A549 (cell line): Measurements from ENCODE around the gene PHPT1. TPM values are rescaled to one million over a fixed set of nuclear protein-coding genes. Genes with fewer than 3 reads are reported as not detected.
A peak's percentile ranks its signal among the peaks of the same experiment; 100 is the strongest.

Experiments
- ATAC-seq, 2 experiments: fragments of 200-7000 bp in 1 of 2; fragments of >200 bp in 1 of 2; cut with Nextera tagmentation in 1 of 2; cut with Tn5 transposase in 1 of 2; 3 replicates each; pipeline versions ENCODE4 v1.8.0 to v1.9.1; 2018 to 2020; ENCODE audit warnings: mild to moderate bottlenecking in 1 of 2, moderate library complexity in 1 of 2
- CTCF ChIA-PET: fragments of 300-600 bp; sonication (Branson Sonifier 250); formaldehyde crosslinking; extraction: SDS; loops from one replicate; lab custom pipeline; 2021; ENCODE audit warnings: antibody characterized with exemption, inconsistent platforms; lab: Yijun Ruan, JAX
- POLR2A ChIA-PET: fragments of 350-600 bp; formaldehyde crosslinking; extraction: SDS; loops from one replicate; lab custom pipeline; 2021; ENCODE audit warnings: antibody characterized with exemption, inconsistent platforms; lab: Yijun Ruan, JAX
- DNase-seq, 2 experiments: peaks; one replicate each; pipeline versions ENCODE4 v3.0.0 to v3.0.0-alpha.2; 2011 to 2016; ENCODE audit warnings: low read depth in 1 of 2, low spot score in 1 of 2
- FAIRE-seq: peaks from 2 replicates; lab custom pipeline; 2011; peaks lifted over from hg19 to GRCh38; lab: Jason Lieb, UNC
- H3K27ac ChIP-seq, 2 experiments: fragments of >200 bp; sonication (Bioruptor Twin); formaldehyde crosslinking; 3 replicates each; pipeline ENCODE4 v1.5.1; 2016 to 2017
- H3K4me1 ChIP-seq: fragments of >200 bp; sonication (Bioruptor Twin); formaldehyde crosslinking; 3 replicates; pipeline ENCODE4 v1.6.1; 2016
- H3K4me2 ChIP-seq: fragments of >200 bp; sonication (Bioruptor Twin); formaldehyde crosslinking; 3 replicates; pipeline ENCODE4 v1.6.1; 2016
- H3K4me3 ChIP-seq: fragments of >200 bp; sonication (Bioruptor Twin); formaldehyde crosslinking; 3 replicates; pipeline ENCODE4 v1.5.1; 2016
- H3K9me3 ChIP-seq: fragments of >200 bp; sonication (Bioruptor Twin); formaldehyde crosslinking; 3 replicates; pipeline ENCODE4 v1.6.1; 2016
- BHLHE40 ChIP-seq: IDR thresholded peaks from 2 replicates; pipeline ENCODE4 v1.6.1; 2012; ENCODE audit warnings: low read depth, low read length, inconsistent platforms
- CBX2 ChIP-seq: fragments of 200-600 bp; sonication (generic); IDR thresholded peaks from 2 replicates; pipeline ENCODE4 v1.6.1; 2016; ENCODE audit warnings: low read depth, mild to moderate bottlenecking, borderline replicate concordance
- FOXS1 ChIP-seq: fragments of 250-450 bp; sonication (Bioruptor Pico); IDR thresholded peaks from 2 replicates; pipeline ENCODE4 v1.5.0; 2020; ENCODE audit warnings: mild to moderate bottlenecking, moderate library complexity
- HDAC2 ChIP-seq: fragments of 200-600 bp; sonication (generic); IDR thresholded peaks from 2 replicates; pipeline ENCODE4 v1.6.1; 2016
- KDM1A ChIP-seq: fragments of 200-600 bp; sonication (generic); IDR thresholded peaks from 2 replicates; pipeline ENCODE4 v1.6.1; 2016; ENCODE audit warnings: low read depth, mild to moderate bottlenecking
- MAFK ChIP-seq: fragments of 450-650 bp; IDR thresholded peaks from 2 replicates; pipeline ENCODE4 v1.6.1; 2014; ENCODE audit not compliant: partially characterized antibody
- MYC ChIP-seq: IDR thresholded peaks from 2 replicates; pipeline ENCODE4 v1.6.1; 2012; ENCODE audit warnings: mild to moderate bottlenecking, inconsistent platforms, low read length, improper control_type of control experiment, borderline replicate concordance
- POLR2A ChIP-seq: IDR thresholded peaks from 2 replicates; pipeline ENCODE4 v1.6.1; 2012; ENCODE audit warnings: mild to moderate bottlenecking, low read length
- RCOR1 ChIP-seq: fragments of 150-350 bp; IDR thresholded peaks from 2 replicates; pipeline ENCODE4 v1.6.1; 2014; ENCODE audit warnings: antibody characterized with exemption, low read length, low read depth
- ZSCAN20 ChIP-seq: fragments of 250-450 bp; sonication (Bioruptor Pico); IDR thresholded peaks from 2 replicates; pipeline ENCODE4 v1.8.0; 2022; ENCODE audit warnings: mild to moderate bottlenecking, moderate library complexity
- WGBS: methylation state at CpG from one replicate; pipeline ENCODE4 v1.1.6; 2017; ENCODE audit errors: missing lambda C conversion rate; 5-methylcytosine and 5-hydroxymethylcytosine counted together
- polyA plus RNA-seq, 4 experiments: library from polyadenylated mRNA; depleted of rRNA in 3 of 4; stranded (reverse); fragments of >200 nt; fragmentation: RNase III in 1 of 4; extraction: RNeasy Plus Mini Kit Qiagen cat#74134 plus additional on column Dnase treatment in 1 of 4; gene quantifications; 2 replicates in 3 of 4; 3 replicates in 1 of 4; pipeline ENCODE4 v1.2.3, GENCODE V29; 2011 to 2017
- TF ChIP-seq, protein P1 (sequence below): fragments of >200 bp; sonication (Bioruptor Twin); formaldehyde crosslinking; IDR thresholded peaks from 3 replicates; pipeline ENCODE4 v1.6.1; 2016
- TF ChIP-seq, protein P2 (sequence below): IDR thresholded peaks from 2 replicates; pipeline ENCODE4 v1.6.1; 2012
- TF ChIP-seq, protein P3 (sequence below): fragments of >200 bp; sonication (Bioruptor Twin); formaldehyde crosslinking; IDR thresholded peaks from 3 replicates; pipeline ENCODE4 v1.5.1; 2016
- TF ChIP-seq, protein P4 (sequence below): fragments of 450-650 bp; IDR thresholded peaks from 2 replicates; pipeline ENCODE4 v1.6.1; 2014; ENCODE audit warnings: antibody characterized with exemption
- TF ChIP-seq, protein P5 (sequence below): fragments of 150-350 bp; IDR thresholded peaks from 2 replicates; pipeline ENCODE4 v1.6.1; 2014; ENCODE audit warnings: low read depth, mild to moderate bottlenecking, low read length
- TF ChIP-seq, protein P6 (sequence below): IDR thresholded peaks from 2 replicates; pipeline ENCODE4 v1.6.1; 2012

PHPT1 gene
- polyA plus RNA-seq, 2 of the 4 experiments (the other 2 are of a cell fraction) = 123 to 234 TPM

DNA sequence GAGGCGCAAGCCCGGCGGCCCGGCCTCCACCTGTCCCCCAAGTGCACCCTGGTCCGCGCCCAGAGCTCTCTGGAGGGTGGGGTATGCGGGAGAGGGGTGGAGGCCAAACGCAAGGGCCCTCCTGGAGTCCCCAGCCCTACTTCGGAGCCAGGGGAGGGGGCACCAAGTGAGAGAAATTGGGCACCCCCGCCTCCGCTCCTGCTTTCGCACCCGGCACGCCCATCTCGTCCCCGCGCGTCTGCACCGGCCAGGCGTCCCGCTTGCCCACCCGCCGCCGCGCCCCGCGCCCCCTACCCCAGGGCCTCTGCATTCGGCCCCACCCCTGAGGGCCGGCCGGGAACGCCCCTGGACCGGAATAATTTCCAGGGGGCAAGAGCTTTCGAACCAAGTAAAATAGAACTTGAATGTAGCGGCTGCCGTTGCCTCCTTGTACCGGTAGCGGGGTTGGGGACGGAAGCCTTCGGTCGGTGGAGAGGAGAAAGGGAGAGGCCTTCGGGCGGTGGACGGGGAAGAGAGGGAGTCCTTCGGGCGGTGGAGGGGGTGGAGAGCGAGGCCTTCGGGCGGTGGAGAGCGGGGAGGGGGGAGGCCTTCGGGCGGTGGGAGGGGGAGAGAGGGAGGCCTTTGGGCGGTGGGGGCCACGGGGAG lies 694 bp upstream of the PHPT1 start:
- ATAC-seq (peak; percentile 21 to 24), FAIRE-seq (no peak)
- no peaks in the 10 kb centered on the region for H3K9me3 ChIP-seq
- CTCF ChIA-PET = interaction anchor here (1.1 to 2.3 kb wide), 7 partner anchors 8 to 187 kb away, joined by 3 to 7 read pairs (median 4); no protein-coding TSS in a partner anchor
- TF ChIP-seq, protein P1, sequence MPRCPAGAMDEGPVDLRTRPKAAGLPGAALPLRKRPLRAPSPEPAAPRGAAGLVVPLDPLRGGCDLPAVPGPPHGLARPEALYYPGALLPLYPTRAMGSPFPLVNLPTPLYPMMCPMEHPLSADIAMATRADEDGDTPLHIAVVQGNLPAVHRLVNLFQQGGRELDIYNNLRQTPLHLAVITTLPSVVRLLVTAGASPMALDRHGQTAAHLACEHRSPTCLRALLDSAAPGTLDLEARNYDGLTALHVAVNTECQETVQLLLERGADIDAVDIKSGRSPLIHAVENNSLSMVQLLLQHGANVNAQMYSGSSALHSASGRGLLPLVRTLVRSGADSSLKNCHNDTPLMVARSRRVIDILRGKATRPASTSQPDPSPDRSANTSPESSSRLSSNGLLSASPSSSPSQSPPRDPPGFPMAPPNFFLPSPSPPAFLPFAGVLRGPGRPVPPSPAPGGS = peak; percentile 3; the same call in 1 of the 3 replicates
- no peak for TF ChIP-seq MYC
- TF ChIP-seq, all 56 proteins: peak for 1
- peak; percentile 56 to 64 for DNase-seq
- WGBS = 0% methylated on average over 17 of the region's 53 CpGs
- Histone ChIP-seq H3K27ac (peak overlapping the region; percentile 96 to 97), H3K4me3 (peak overlapping the region; percentile 87), H3K4me2 (peak overlapping the region; percentile 80), H3K4me1 (peaks cover 23% of the 10 kb centered on the region)
- POLR2A ChIA-PET = interaction anchor here (1.0 to 1.8 kb wide), 8 partner anchors 34 to 187 kb away, joined by 3 to 11 read pairs (median 4); partner anchors contain the start of genes CLIC3, TMEM141 and TRAF2

DNA sequence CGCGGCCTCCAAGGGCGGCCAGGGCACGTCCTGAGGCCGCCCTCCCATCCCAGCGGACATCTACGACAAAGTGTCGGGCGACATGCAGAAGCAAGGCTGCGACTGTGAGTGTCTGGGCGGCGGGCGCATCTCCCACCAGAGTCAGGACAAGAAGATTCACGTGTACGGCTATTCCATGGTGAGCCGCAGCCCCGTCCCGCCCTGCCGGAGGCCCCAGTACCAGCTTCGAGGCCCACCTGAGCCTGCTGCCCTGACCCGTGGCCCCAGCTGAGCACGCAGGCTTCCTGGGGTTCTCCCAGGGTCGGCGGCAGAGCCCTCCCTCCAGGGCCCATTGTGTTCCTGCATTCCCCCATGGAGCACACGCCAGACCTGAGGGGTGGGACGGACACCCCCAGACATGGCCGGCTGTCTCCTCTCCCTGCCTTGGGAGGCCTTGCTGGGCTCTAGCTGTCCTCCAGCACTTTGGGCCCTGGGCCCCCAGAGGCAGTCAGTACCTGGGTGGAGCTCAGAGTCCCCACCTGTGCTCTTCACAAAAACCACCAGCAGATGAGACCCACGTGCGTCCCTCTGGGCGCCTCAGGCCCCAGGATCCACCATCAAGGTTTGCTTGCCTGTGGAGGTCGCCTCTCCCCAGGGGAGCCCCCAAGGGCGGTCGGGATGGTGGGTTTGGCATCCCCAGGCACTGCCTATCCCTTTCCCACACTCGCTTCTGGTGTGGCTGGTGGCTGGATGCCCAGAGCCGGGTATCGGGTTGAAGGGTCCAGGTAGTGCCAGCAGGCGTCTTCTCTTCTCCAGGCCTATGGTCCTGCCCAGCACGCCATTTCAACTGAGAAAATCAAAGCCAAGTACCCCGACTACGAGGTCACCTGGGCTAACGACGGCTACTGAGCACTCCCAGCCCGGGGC lies 1.0 kb downstream of the PHPT1 start:
- 39% methylated on average over 30 of the region's 43 CpGs for WGBS
- DNase-seq (no peak), FAIRE-seq (no peak), ATAC-seq (0 out of 6 replicates have a peak, but pooled peaks of 1 of the 2 experiments have one; percentile 0)
- CTCF ChIA-PET = interaction anchor here (0.6 to 1.3 kb wide), 4 partner anchors 31 to 736 kb away, joined by 3 to 5 read pairs (median 4); no protein-coding TSS in a partner anchor
- Histone ChIP-seq H3K4me2 (peak overlapping the region; percentile 86), H3K9me3 (no peaks in the 10 kb centered on the region), H3K4me1 (peaks cover 31% of the 10 kb centered on the region), H3K4me3 (peak overlapping the region; percentile 87), H3K27ac (peak overlapping the region; percentile 96 to 97)
- POLR2A ChIA-PET = interaction anchor here (0.7 to 1.0 kb wide), 2 partner anchors 10 to 34 kb away, joined by 3 to 4 read pairs; no protein-coding TSS in a partner anchor
- TF ChIP-seq POLR2A = no peak; the same call in 1 of the 2 replicates
- TF ChIP-seq, protein P2, sequence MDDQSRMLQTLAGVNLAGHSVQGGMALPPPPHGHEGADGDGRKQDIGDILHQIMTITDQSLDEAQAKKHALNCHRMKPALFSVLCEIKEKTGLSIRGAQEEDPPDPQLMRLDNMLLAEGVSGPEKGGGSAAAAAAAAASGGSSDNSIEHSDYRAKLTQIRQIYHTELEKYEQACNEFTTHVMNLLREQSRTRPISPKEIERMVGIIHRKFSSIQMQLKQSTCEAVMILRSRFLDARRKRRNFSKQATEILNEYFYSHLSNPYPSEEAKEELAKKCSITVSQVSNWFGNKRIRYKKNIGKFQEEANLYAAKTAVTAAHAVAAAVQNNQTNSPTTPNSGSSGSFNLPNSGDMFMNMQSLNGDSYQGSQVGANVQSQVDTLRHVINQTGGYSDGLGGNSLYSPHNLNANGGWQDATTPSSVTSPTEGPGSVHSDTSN = peak; percentile 42; the same call in 1 of the 2 replicates
- TF ChIP-seq, protein P1 = 0 out of 3 replicates have a peak, but pooled peaks have one; percentile 11

DNA sequence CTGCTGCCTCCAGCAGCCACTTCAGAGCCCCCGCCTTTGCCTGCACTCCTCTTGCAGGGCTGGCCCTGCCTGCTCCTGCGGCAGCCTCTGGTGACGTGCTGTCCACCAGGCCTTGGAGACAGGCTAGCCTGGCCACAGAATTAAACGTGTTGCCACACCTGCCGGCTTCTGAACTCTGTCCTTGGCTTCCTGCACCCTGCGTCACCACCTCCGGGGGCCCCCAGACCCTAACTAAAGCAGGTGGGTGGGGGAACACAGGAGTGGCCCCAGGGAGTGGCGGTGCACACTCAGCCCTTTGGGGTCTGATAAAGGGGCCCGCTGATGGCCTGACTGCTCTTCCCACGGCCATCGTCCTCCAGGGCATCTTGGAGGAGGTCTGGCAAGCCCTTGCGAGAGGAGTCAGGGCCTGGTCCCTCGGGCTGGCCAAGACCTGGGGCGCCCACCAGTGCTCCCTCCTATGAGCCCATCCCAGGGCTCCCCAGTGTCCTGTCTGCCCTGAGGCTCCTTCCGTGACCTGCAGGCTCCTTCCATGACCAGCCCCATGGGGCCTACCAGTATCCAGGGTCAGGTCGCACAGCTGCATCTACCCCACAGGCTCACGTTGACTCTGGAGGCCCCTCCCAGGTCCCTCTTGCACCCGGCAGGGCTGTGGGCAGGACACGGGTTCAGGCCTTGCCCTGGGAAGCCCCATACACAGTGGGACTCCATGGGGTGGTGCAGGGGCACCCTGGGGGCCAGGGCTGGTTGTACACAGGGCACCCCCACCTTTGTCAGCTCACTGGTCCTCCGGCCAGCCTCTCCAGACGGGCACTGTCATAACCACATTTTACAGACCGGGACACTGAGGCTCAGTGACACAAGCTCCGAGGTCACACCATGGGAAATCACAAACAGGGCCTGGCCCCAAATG lies 1.9 kb downstream of the PHPT1 start:
- Histone ChIP-seq H3K9me3 (no peaks in the 10 kb centered on the region), H3K4me1 (peaks cover 40% of the 10 kb centered on the region), H3K27ac (peak overlapping the region; percentile 96 to 97; a peak in 5 of 6 replicates), H3K4me3 (no peak overlapping the region), H3K4me2 (peak overlapping the region; percentile 86)
- no peak for DNase-seq
- CTCF ChIA-PET = interaction anchor here (1.0 to 1.7 kb wide), 3 partner anchors 9 to 94 kb away, joined by 3 to 6 read pairs (median 6); partner anchors contain the start of genes AJM1 and C8G
- POLR2A ChIA-PET = interaction anchor here (0.6 to 1.3 kb wide), 4 partner anchors 9 to 140 kb away, joined by 3 to 6 read pairs (median 4); partner anchors contain the start of gene TMEM141
- FAIRE-seq = no peak
- WGBS = 90% methylated on average over 15 of the region's 23 CpGs
- no peak for ATAC-seq
- no peak for TF ChIP-seq FOXS1 (CRISPR knock-in tag)
- no peak for TF ChIP-seq BHLHE40
- TF ChIP-seq ZSCAN20 = no peak
- TF ChIP-seq, protein P1 = no peak
- TF ChIP-seq CBX2 = no peak
- TF ChIP-seq, protein P3, sequence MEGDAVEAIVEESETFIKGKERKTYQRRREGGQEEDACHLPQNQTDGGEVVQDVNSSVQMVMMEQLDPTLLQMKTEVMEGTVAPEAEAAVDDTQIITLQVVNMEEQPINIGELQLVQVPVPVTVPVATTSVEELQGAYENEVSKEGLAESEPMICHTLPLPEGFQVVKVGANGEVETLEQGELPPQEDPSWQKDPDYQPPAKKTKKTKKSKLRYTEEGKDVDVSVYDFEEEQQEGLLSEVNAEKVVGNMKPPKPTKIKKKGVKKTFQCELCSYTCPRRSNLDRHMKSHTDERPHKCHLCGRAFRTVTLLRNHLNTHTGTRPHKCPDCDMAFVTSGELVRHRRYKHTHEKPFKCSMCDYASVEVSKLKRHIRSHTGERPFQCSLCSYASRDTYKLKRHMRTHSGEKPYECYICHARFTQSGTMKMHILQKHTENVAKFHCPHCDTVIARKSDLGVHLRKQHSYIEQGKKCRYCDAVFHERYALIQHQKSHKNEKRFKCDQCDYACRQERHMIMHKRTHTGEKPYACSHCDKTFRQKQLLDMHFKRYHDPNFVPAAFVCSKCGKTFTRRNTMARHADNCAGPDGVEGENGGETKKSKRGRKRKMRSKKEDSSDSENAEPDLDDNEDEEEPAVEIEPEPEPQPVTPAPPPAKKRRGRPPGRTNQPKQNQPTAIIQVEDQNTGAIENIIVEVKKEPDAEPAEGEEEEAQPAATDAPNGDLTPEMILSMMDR = no peak
- TF ChIP-seq MAFK = no peak
- TF ChIP-seq RCOR1 = no peak
- TF ChIP-seq, protein P4, sequence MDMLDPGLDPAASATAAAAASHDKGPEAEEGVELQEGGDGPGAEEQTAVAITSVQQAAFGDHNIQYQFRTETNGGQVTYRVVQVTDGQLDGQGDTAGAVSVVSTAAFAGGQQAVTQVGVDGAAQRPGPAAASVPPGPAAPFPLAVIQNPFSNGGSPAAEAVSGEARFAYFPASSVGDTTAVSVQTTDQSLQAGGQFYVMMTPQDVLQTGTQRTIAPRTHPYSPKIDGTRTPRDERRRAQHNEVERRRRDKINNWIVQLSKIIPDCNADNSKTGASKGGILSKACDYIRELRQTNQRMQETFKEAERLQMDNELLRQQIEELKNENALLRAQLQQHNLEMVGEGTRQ = no peak
- TF ChIP-seq KDM1A = no peak
- TF ChIP-seq, protein P5, sequence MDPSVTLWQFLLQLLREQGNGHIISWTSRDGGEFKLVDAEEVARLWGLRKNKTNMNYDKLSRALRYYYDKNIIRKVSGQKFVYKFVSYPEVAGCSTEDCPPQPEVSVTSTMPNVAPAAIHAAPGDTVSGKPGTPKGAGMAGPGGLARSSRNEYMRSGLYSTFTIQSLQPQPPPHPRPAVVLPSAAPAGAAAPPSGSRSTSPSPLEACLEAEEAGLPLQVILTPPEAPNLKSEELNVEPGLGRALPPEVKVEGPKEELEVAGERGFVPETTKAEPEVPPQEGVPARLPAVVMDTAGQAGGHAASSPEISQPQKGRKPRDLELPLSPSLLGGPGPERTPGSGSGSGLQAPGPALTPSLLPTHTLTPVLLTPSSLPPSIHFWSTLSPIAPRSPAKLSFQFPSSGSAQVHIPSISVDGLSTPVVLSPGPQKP = no peak
- no peak for TF ChIP-seq HDAC2
- TF ChIP-seq, protein P6, sequence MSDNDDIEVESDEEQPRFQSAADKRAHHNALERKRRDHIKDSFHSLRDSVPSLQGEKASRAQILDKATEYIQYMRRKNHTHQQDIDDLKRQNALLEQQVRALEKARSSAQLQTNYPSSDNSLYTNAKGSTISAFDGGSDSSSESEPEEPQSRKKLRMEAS = no peak
